ENCODE data around the gene KAT8.
A peak's percentile ranks its signal among the peaks of the same experiment; 100 is the strongest.

DNA sequence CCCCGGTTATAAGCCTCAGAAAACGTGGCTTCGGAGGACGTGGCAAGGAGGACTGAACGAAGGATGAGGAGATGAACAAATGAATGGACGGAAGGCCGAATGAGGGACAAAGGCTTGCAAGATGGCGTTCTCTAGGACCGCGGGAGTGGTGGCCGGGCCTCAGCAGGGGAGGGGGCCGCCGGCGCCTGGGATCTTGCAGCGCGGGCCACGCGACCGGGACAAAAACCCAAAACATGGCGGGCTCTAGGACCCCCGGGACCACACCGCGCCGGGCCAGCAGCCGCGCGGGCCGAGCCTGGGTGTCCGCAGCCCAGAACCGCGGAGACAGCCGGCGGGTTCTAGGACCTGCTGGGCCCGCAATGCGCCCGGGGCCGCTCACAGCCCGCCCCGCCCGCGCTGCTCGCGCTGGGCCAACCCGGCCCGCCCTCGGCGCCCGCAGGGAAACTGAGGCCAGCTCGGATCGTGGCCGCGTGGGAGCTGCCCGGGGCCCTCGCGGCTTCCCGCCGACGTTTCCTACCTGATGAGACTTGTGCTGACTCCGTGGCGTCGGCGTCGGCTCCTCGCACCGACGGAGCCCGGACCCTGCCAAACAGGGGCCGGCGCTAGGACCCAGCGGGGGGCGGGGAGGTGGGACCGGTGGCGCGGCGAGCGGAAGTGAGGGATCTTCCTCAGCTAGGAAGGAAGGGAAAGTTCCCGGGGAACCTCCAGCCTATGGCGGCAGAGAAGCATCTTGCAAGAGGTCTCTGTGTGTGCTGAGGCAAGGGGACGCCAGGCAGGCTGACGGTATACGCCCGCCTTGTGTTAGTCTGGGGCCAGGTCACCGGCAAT lies 44.1 kb upstream of the KAT8 start:
- TF ChIP-seq EZH2 (IDR thresholded peaks at IDR 0.05), result no peak
- TF ChIP-seq, protein P1, sequence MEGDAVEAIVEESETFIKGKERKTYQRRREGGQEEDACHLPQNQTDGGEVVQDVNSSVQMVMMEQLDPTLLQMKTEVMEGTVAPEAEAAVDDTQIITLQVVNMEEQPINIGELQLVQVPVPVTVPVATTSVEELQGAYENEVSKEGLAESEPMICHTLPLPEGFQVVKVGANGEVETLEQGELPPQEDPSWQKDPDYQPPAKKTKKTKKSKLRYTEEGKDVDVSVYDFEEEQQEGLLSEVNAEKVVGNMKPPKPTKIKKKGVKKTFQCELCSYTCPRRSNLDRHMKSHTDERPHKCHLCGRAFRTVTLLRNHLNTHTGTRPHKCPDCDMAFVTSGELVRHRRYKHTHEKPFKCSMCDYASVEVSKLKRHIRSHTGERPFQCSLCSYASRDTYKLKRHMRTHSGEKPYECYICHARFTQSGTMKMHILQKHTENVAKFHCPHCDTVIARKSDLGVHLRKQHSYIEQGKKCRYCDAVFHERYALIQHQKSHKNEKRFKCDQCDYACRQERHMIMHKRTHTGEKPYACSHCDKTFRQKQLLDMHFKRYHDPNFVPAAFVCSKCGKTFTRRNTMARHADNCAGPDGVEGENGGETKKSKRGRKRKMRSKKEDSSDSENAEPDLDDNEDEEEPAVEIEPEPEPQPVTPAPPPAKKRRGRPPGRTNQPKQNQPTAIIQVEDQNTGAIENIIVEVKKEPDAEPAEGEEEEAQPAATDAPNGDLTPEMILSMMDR (IDR thresholded peaks at IDR 0.05 in 2 of 3, conservative IDR thresholded peaks at IDR 0.05 in 1 of 3; ENCODE audit: borderline replicate concordance in 1 of 3, insufficient read depth in 1 of 3, low read depth in 2 of 3, low read length in 2 of 3), result no peak
- no peak for TF ChIP-seq MAX (IDR thresholded peaks at IDR 0.05)
- TF ChIP-seq CEBPB (IDR thresholded peaks at IDR 0.05; ENCODE audit: low read depth), result no peak
- no peak for TF ChIP-seq JUND (IDR thresholded peaks at IDR 0.05)
- no peak for TF ChIP-seq ZNF274 (IDR thresholded peaks at IDR 0.05; ENCODE audit: low read depth, low read length)
- peak; percentile 42 for TF ChIP-seq POLR2A (IDR thresholded peaks at IDR 0.05; ENCODE audit: borderline replicate concordance, extremely low read depth, insufficient read depth, insufficient read length)
